SIG-M5 treated with dmso at 0.1 percent for 504 hours (cell line): Measurements from ENCODE around the gene TUFM.
A peak's percentile ranks its signal among the peaks of the same experiment; 100 is the strongest.
"Not testable (repeated sequence)": the region's sequence is repeated elsewhere in the genome, so short reads cannot be mapped to it uniquely, and the experiment has no call there.

Experiments used
- DNase-seq: peaks from one replicate; lab custom pipeline; 2025; ENCODE audit not compliant: unreplicated experiment; lab: John Stamatoyannopoulos, UW

The TUFM gene

GRCh38 chr16:28875134-28876018 lies 29.2 kb upstream of the TUFM start:
- no peak for DNase-seq

GRCh38 chr16:28874406-28874805 lies 28.3 kb upstream of the TUFM start:
- no peak for DNase-seq

- peak; percentile 14 for DNase-seq
Measured at GRCh38 chr16:28873543-28874201, 27.5 kb upstream of the TUFM start.

DNA sequence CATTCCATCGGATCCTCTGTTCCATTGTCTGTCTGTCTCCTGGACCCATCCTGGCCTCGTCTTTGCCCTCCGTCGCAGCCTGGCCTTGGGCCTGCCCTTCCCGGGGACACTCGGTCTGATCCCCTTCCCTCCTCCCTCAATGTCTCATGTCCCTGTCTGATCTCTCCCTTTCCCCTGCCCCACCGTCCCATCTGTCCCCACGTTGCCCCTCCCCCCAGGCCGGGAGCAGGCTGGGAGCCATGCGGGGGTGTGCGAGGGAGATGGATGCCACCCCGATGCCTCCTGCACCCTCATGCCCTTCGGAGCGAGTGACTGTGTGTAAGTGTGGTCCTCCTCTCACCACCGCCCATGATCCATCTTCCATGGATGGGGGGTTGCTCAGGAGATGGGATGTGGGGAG lies 26.8 kb upstream of the TUFM start:
- no peak for DNase-seq

GRCh38 chr16:28869201-28869600 lies 23.1 kb upstream of the TUFM start:
- no peak for DNase-seq

DNA sequence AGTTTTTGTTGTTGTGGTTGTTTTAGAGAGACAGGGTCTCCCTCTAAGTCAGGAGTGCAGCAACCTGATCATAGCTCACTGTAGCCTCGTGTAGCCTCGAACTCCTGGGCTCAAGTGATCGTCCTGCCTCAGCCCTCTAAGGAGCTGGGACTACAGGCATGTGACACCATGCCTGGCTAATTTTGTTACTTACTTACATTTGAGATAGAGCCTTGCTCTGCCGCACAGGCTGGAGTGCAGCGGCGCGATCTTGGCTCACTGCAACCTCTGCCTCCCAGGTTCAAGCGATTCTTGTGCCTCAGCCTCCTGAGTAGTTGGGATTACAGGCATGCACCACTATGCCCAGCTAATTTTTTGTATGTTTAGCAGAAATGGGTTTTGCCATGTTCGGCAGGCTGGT lies 21.5 kb upstream of the TUFM start:
- not testable (repeated sequence) for DNase-seq

DNA sequence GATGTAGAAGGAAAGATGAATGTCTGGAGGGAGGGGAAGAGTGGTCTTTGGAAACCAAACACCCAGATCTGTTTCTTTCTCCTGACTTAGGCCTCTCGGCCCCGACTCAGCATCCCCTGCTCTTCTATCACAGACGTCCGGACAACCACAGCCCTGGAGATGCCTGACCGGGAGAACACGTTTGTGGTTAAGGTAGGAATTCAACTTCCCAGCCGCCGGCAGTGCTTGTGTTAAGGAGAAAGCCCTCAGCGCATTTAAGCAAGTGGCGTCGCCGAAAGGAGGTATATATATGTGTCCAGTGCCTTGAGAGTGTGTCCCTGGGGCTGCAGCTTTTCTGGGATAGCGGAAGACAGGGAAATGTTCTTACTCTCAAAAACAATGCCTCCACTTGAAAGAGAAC lies 21.1 kb upstream of the TUFM start:
- no peak for DNase-seq

GRCh38 chr16:28866454-28866804 lies 20.3 kb upstream of the TUFM start:
- no peak for DNase-seq

GRCh38 chr16:28865722-28866453 lies 19.7 kb upstream of the TUFM start:
- no peak for DNase-seq

GRCh38 chr16:28865001-28865688 lies 19.0 kb upstream of the TUFM start:
- no peak for DNase-seq

- no peak for DNase-seq
Measured at GRCh38 chr16:28863929-28864793, 18.0 kb upstream of the TUFM start.

DNA sequence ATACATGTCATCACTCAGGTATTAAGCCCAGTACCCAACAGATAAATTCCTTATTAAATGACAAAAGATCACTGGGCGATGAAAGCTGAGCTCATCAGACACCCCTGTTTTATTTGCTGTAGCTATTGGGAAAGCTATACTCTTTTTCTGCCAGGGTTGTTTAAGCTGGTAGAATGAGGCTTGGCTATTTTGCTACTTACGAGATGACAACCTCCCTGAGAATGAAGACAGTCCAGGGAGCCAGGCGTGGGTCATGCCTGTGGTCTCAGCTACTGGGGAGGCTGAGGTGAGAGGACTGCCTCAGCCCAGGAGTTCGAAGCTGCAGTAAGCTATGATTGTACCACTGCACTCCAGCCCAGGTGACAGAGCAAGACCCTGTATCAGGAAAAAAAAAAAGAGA lies 13.2 kb upstream of the TUFM start:
- no peak for DNase-seq

DNA sequence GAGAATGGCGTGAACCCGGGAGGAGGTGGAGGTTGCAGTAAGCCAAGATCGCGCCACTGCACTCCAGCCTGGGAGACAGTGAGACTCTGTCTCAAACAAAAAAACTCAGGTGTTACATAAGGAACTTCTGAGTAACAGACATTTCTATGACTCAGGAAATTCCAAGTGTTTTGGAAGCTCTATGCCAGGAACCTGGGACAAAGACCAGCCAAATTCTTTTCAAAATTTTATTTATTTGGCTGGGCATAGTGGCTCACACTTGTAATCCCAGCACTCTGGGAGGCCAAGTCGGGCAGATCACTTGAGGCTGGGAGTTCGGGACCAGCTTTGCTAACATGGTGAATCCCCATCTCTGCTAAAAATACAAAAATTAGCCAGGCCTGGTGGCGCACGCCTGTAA lies 12.3 kb upstream of the TUFM start:
- no peak for DNase-seq

GRCh38 chr16:28846933-28847273 lies 755 bp upstream of the TUFM start:
- no peak for DNase-seq

- DNase-seq: no peak
Measured at GRCh38 chr16:28845761-28846079, 428 bp downstream of the TUFM start.

- DNase-seq: peak; percentile 70
Measured at GRCh38 chr16:28845293-28845692, 855 bp downstream of the TUFM start.

GRCh38 chr16:28844226-28844885 lies 1.8 kb downstream of the TUFM start:
- no peak for DNase-seq

DNA sequence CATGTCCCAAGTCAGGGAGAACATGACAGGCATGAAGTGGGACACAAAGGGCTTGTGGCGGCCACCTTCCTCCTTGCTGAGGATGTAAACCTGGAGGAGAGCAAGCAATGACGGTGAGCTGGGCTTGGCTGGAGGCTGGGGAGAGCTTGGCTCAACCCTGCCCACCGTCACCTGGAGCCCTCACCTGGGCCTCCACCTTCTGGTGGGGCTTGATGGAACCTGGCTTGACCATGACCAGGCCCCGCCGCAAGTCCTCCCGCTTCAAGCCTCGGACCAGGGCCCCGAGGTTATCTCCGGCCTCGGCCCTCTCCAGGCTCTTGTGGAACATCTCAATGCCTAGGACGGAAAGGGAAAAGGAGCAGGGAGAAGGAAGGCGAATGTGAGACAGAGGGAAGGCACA lies 2.4 kb downstream of the TUFM start:
- no peak for DNase-seq

DNA sequence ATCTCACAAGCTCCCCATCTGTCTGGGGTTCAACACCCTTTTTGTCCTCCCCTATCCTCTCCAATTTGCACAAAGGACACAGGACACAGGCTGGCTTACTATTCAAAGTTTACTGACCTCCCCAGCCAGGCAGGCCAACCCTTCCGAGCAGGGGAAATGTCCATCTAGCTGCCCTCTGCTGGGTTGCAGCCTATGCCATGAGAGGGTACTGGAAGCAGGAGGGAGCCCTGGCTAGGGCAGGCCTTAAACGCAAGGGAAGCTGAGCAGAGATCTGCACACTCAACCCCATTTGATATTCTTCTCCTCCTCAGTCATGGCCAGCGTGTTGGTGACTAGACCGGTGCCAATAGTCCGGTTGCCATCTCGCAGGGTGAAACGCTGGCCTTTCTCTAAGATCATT lies 3.5 kb downstream of the TUFM start:
- DNase-seq: no peak

DNA sequence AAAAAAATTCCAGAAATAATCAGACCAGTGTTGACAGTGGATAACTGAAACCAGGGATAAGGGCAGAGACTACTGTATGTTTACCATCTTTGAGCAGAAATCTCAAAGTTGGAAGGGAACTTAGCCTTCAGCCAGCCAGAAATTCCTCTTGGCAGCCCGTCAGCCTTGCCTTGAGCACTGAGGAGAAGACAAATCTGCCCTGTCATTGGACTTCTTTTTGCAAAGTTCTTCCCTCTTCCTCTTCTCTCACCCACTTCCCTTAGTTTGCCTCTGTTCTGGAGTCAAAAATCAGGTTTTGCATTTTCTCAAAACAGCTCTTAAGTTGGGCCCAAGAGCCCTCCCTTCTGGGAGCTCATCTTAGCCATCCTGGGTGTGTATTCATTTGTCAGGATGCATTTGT lies 6.2 kb downstream of the TUFM start:
- DNase-seq: no peak
